Activated T-cell treated with anti-CD3 and anti-CD28 coated beads, Interleukin-2, amount 50 U/mL, for 72 hours (primary cell): ENCODE data around the gene TMEM120A. TPM values are rescaled to one million over a fixed set of nuclear protein-coding genes. Genes with fewer than 3 reads are reported as not detected.

Source experiments
- ATAC-seq, 2 donors: fragments of 150-1000 bp; cut with Tn5 transposase; replicated peaks in 1 of 2; 2 replicates each; pipeline ENCODE4 v1.10.0; 2021; ENCODE audit warnings: moderate library complexity in 2 of 2, mild to moderate bottlenecking in 1 of 2
- DNase-seq, 2 donors: peaks; one replicate each; pipeline ENCODE4 v3.0.0; 2021 to 2022; ENCODE audit warnings: mixed read lengths in 1 of 2
- H3K27ac Mint-ChIP-seq: one replicate; pipeline ENCODE4 v1.8.0; 2022; ENCODE audit warnings: mild to moderate bottlenecking, moderate library complexity, mixed read lengths
- H3K27me3 Mint-ChIP-seq: one replicate; pipeline ENCODE4 v1.8.0; 2022; ENCODE audit warnings: low read depth, mixed read lengths
- H3K36me3 Mint-ChIP-seq, 2 donors: one replicate each; pipeline ENCODE4 v1.8.0; 2022; ENCODE audit warnings: mixed read lengths in 2 of 2, mild to moderate bottlenecking in 1 of 2; ENCODE audit not compliant: insufficient read depth in 2 of 2
- H3K4me1 Mint-ChIP-seq: one replicate; pipeline ENCODE4 v1.8.0; 2022; ENCODE audit warnings: low read depth, mixed read lengths
- H3K4me3 Mint-ChIP-seq, 2 donors: one replicate each; pipeline ENCODE4 v1.8.0; 2022; ENCODE audit warnings: mild to moderate bottlenecking in 2 of 2, mixed read lengths in 2 of 2, moderate library complexity in 2 of 2
- H3K9me3 Mint-ChIP-seq, 2 donors: one replicate each; pipeline ENCODE4 v1.8.0; 2022; ENCODE audit warnings: mixed read lengths in 2 of 2
- total RNA-seq, 2 donors: library from RNA; stranded (reverse); gene quantifications; one replicate each; pipeline ENCODE4 v1.2.3, GENCODE V29; 2022

Gene TMEM120A
- total RNA-seq, 2 donors from 2014 or later = 23.5 to 25.4 TPM

GRCh38 chr7:75967487-75967997, 26.9 kb downstream of the TMEM120A start:
- Mint-ChIP-seq H3K27ac (no peak overlapping the region), H3K4me3 (no peak overlapping the region), H3K9me3 (no peaks in the 10 kb centered on the region), H3K36me3 (peaks cover 0 to 2% of the 10 kb centered on the region in 2 donors), H3K27me3 (no peaks in the 10 kb centered on the region), H3K4me1 (peaks cover 5% of the 10 kb centered on the region)
- DNase-seq (no peak), ATAC-seq (no peak)

DNA sequence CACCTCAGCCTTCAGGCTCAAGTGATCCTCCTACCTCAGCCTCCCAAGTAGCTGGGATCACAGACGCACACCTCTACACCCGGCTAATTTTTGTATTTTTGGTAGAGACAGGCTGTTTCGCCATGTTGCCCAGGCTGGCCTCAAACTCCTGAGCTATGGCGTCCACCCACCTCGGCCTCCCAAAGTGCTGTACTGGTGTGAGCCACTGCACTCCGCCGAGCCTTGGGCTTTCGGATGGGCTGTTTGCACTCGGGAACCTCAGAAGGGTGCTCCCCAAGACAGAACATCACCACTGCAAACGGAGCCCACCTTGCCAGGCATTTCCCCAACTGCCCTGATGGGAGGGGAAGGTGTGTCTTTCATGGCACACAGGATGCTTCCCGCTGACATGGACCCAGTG, 27.3 kb downstream of the TMEM120A start:
- Mint-ChIP-seq H3K4me3 (no peak overlapping the region), H3K27ac (no peak overlapping the region), H3K27me3 (no peaks in the 10 kb centered on the region), H3K36me3 (peaks cover 0 to 2% of the 10 kb centered on the region in 2 donors), H3K4me1 (peaks cover 2% of the 10 kb centered on the region), H3K9me3 (no peaks in the 10 kb centered on the region)
- DNase-seq = no peak
- no peak for ATAC-seq

GRCh38 chr7:75966190-75966961, 28.0 kb downstream of the TMEM120A start:
- peaks cover 0 to 2% of the 10 kb centered on the region in 2 donors for H3K36me3 Mint-ChIP-seq
- no peaks in the 10 kb centered on the region for H3K27me3 Mint-ChIP-seq
- no peak overlapping the region for H3K27ac Mint-ChIP-seq
- DNase-seq (no peak), ATAC-seq (no peak)
- H3K9me3 Mint-ChIP-seq = no peaks in the 10 kb centered on the region
- no peak overlapping the region for H3K4me3 Mint-ChIP-seq
- H3K4me1 Mint-ChIP-seq = no peaks in the 10 kb centered on the region

DNA sequence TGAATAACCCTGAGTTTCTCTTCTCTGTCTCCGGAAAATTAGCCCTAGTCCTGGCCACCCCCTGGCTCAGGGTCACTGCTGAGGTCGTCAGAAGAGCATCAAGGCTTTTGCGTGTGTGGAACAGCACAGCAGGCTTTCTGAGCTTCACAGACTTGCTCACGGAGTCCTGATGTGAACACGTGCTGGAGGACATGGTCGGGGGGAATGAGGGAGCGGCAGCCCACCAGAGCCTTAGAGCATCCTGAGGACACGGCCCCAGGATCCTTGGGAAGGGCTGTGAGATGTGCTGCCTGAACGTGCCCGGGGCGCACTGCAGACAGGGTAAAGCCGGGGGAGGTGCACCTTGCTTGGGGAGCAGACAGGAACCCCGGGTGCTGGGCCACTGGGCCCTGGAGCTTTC, 28.8 kb downstream of the TMEM120A start:
- no peak overlapping the region for H3K27ac Mint-ChIP-seq
- H3K27me3 Mint-ChIP-seq = no peaks in the 10 kb centered on the region
- no peaks in the 10 kb centered on the region for H3K9me3 Mint-ChIP-seq
- H3K4me3 Mint-ChIP-seq = no peak overlapping the region
- DNase-seq (no peak), ATAC-seq (no peak)
- H3K4me1 Mint-ChIP-seq = no peaks in the 10 kb centered on the region
- peaks cover 0 to 2% of the 10 kb centered on the region in 2 donors for H3K36me3 Mint-ChIP-seq

DNA sequence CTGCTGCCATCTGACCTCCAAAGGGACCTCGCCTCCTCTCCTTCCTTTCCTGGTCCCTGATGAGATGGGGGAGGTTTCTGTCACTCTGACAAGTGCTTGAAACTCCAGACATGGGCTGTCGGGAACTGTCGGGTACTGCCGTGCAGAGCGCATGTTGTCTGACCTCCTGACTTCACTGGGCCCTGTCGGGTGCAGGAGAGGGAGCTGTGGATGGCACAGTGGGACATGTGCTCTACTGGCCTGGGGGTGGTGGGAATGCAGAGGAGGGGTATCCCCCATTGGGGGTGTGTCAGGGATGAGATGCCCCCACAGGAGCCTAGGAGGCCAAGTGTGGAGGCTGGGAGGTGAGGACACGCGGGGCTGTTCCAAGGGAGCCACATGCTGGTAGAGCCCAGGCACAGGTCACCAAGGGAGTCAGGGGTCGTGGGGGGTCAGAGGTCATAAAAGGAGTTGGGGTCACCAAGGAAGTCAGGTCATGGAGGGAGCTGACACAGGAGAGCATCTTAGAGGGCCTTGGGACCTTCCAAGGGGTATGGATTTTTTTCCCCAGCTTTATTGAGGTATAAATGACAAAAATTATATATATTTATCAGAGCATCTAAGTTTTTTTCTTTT, 30.9 kb downstream of the TMEM120A start:
- Mint-ChIP-seq H3K27ac (no peak overlapping the region), H3K4me3 (no peak overlapping the region), H3K36me3 (peaks cover 0 to 2% of the 10 kb centered on the region in 2 donors), H3K27me3 (no peaks in the 10 kb centered on the region), H3K4me1 (no peaks in the 10 kb centered on the region), H3K9me3 (no peaks in the 10 kb centered on the region)
- ATAC-seq (no peak), DNase-seq (no peak)

- H3K36me3 Mint-ChIP-seq = peaks cover 0 to 2% of the 10 kb centered on the region in 2 donors
- DNase-seq (no peak), ATAC-seq (no peak)
- H3K4me3 Mint-ChIP-seq = no peak overlapping the region
- no peaks in the 10 kb centered on the region for H3K4me1 Mint-ChIP-seq
- H3K27me3 Mint-ChIP-seq = no peaks in the 10 kb centered on the region
- H3K27ac Mint-ChIP-seq = no peak overlapping the region
- H3K9me3 Mint-ChIP-seq = no peaks in the 10 kb centered on the region
Measured at GRCh38 chr7:75962607-75963380, 31.6 kb downstream of the TMEM120A start.

DNA sequence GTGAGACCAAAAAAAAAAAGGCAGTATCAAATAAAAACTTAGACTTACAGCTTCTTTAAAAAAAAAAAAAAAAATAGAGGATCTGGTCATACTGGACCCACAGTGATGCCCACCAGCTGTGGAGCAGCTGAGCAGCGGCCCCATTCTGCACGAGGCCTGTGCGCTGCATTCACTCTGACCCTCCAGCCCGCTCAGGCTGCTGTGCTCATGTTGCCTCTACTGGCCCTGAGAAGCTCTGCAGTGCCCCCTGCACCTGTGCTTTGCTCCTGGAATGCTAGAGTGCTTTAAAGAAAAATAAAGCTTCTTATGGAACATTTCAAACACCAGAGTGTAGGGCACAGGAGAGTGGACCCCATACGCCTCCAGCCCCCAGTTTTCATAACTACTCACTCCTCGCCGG, 33.2 kb downstream of the TMEM120A start:
- Mint-ChIP-seq H3K9me3 (no peaks in the 10 kb centered on the region), H3K27me3 (no peaks in the 10 kb centered on the region), H3K36me3 (peaks cover 0 to 2% of the 10 kb centered on the region in 2 donors), H3K4me1 (no peaks in the 10 kb centered on the region), H3K4me3 (no peak overlapping the region), H3K27ac (no peak overlapping the region)
- DNase-seq = no peak
- no peak for ATAC-seq

DNA sequence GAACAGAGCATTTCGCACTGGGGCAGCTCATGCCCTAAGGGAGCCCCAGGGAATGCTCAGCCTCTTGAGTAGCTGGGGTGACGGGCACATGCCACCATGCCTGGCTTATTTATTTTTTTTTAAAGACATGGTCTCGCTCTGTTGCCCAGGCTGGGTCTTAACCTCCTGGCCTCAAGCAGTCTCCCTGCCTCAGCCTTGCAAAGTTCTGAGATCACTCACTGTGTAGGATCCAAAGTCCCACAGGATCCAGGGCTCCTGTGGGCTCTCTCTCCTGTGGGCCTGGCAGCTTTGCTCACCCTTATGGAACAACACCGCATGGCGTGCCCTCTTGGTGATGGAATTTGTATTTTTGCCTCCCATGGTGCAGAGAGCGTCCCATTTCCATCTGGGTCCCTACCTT, 34.0 kb downstream of the TMEM120A start:
- Mint-ChIP-seq H3K4me3 (no peak overlapping the region), H3K9me3 (no peaks in the 10 kb centered on the region), H3K27me3 (no peaks in the 10 kb centered on the region), H3K36me3 (peaks cover 0 to 1% of the 10 kb centered on the region in 2 donors), H3K4me1 (no peaks in the 10 kb centered on the region), H3K27ac (no peak overlapping the region)
- no peak for ATAC-seq
- DNase-seq = no peak

DNA sequence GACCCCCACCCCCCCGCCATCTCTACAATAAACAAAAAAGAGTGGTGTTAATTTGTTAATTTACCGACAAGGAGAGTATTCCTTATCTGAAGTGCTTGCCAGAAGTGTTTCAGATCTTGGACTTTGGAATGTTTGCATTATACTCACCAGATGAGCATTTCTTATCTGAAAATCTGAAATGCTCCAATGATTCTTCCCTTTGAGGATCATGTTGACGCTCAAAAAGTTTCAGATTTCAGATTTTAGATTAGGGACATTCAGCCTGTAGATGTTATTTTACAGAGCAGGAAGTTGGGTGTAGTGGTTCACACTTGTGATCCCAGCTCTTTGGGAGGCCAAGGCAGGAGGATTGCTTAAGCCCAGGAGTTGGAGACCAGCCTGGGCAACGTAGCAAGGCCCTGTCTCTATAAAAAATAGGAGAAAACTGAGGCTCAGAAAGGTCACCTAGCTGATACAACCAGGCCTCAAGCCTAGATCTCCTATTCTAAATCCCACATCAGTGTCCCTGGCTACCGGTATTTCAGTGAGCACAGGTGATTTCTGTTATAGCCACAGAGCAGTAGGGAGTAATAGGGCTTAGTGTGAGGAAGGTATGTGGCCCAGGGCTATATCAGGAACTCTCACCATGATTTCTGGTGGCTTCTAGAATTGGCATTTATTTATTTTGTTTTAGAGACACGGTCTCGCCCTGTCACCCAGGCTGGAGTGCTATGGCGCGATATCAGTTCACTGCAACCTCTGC, 35.4 kb downstream of the TMEM120A start:
- no peak for ATAC-seq
- Mint-ChIP-seq H3K4me3 (no peak overlapping the region), H3K27ac (no peak overlapping the region), H3K9me3 (no peaks in the 10 kb centered on the region), H3K27me3 (no peaks in the 10 kb centered on the region), H3K4me1 (no peaks in the 10 kb centered on the region), H3K36me3 (peaks cover 0 to 1% of the 10 kb centered on the region in 2 donors)
- no peak for DNase-seq

DNA sequence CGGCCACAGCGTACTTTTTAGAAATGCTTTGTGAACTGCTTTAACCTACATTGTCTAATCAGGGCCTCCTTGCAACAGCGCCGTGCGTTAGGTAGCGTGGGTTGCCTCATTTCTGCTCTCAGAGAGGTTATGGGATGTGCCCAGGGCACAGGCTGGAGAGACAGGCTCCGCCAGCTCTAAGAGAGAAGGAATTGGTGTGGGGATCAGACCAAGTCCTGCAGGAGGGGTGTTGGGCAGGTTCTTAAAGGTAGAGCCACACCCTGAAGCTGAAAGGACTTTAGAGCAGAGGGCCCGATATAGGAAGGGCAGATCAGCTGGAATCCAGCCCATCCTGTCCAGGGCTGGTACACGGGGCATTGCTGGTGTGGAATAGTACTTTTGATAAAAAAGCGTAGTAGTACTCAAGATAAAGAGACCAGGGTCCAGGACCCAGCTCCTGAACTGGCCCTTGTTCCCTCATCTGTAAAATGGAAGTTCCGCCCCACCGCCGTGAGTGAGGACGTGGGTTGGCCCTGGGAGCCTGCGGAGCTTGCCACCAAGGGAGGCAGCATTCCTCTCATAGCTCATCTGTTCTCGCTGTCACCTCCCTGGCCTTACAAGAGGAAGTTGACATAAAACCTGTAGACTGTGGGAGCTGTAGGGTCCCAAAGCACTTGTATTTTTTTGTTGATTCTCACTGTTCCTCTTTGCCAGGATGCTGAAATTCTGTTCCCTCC, 37.2 kb downstream of the TMEM120A start:
- Mint-ChIP-seq H3K4me3 (no peak overlapping the region), H3K9me3 (no peaks in the 10 kb centered on the region), H3K27ac (no peak overlapping the region), H3K36me3 (peaks cover 0 to 1% of the 10 kb centered on the region in 2 donors), H3K4me1 (no peaks in the 10 kb centered on the region), H3K27me3 (no peaks in the 10 kb centered on the region)
- ATAC-seq = no peak
- DNase-seq = no peak

- no peak overlapping the region for H3K27ac Mint-ChIP-seq
- ATAC-seq = no peak
Measured at GRCh38 chr7:75955331-75955955, 39.0 kb downstream of the TMEM120A start.

GRCh38 chr7:75953931-75954330, 40.5 kb downstream of the TMEM120A start:
- no peaks in the 10 kb centered on the region for H3K9me3 Mint-ChIP-seq
- H3K36me3 Mint-ChIP-seq = peaks cover 0 to 1% of the 10 kb centered on the region in 2 donors
- H3K27ac Mint-ChIP-seq = no peak overlapping the region
- no peaks in the 10 kb centered on the region for H3K4me1 Mint-ChIP-seq
- no peak for ATAC-seq
- H3K4me3 Mint-ChIP-seq = no peak overlapping the region
- DNase-seq = no peak
- H3K27me3 Mint-ChIP-seq = no peaks in the 10 kb centered on the region

More at GRCh38 chr7:75955331-75955955, 39.0 kb downstream of the TMEM120A start:
- DNase-seq = no peak
- H3K4me3 Mint-ChIP-seq = no peak overlapping the region
- H3K27me3 Mint-ChIP-seq = no peaks in the 10 kb centered on the region
- H3K4me1 Mint-ChIP-seq = no peaks in the 10 kb centered on the region
- peaks cover 0 to 1% of the 10 kb centered on the region in 2 donors for H3K36me3 Mint-ChIP-seq
- no peaks in the 10 kb centered on the region for H3K9me3 Mint-ChIP-seq
